Ovary (tissue), 9 donors: ENCODE results near the gene MACC1. TPM values are rescaled to one million over a fixed set of nuclear protein-coding genes. Genes with fewer than 3 reads are reported as not detected.
"Not testable (repeated sequence)": the region's sequence is repeated elsewhere in the genome, so short reads cannot be mapped to it uniquely, and the experiment has no call there.

Experiments used
- DNase-seq, 5 donors: peaks; one replicate each; pipeline ENCODE4 v3.0.0-alpha.2; 2019 to 2020
- H3K27ac ChIP-seq, 2 donors: fragments of 200-600 bp; one replicate each; pipeline versions ENCODE4 v1.5.1 to v1.8.0; 2019 to 2022
- H3K27me3 ChIP-seq: fragments of 200-600 bp; one replicate; pipeline ENCODE4 v1.8.0; 2022
- H3K36me3 ChIP-seq: fragments of 200-600 bp; sonication (generic); one replicate; pipeline ENCODE4 v1.5.1; 2019
- H3K4me1 ChIP-seq: one replicate; pipeline ENCODE4 v1.8.1; 2013; ENCODE audit warnings: mild to moderate bottlenecking, moderate library complexity; ENCODE audit not compliant: insufficient read depth
- H3K4me3 ChIP-seq: fragments of 200-600 bp; sonication (generic); one replicate; pipeline ENCODE4 v1.5.1; 2017
- H3K9me3 ChIP-seq, 2 donors: fragments of 200-600 bp in 1 of 2; sonication (generic) in 1 of 2; one replicate each; pipeline versions ENCODE4 v1.5.1 to v1.8.1; 2013 to 2019; ENCODE audit warnings: mild to moderate bottlenecking in 1 of 2, moderate library complexity in 1 of 2
- CTCF ChIP-seq, 3 donors: fragments of 450-650 bp in 2 of 3; fragments of 200-600 bp in 1 of 3; IDR thresholded peaks; one replicate each; pipeline versions ENCODE4 v1.5.1 to v1.8.0; 2016 to 2022; ENCODE audit warnings: antibody characterized with exemption in 3 of 3, mild to moderate bottlenecking in 1 of 3
- EP300 ChIP-seq: sonication (generic); formaldehyde crosslinking; IDR thresholded peaks from one replicate; pipeline ENCODE4 v1.6.1; 2017; ENCODE audit warnings: antibody characterized with exemption
- POLR2A ChIP-seq: fragments of 450-650 bp; IDR thresholded peaks from one replicate; pipeline ENCODE4 v1.6.1; 2017; ENCODE audit warnings: antibody characterized with exemption, mild to moderate bottlenecking, moderate library complexity
- WGBS, 3 donors: extraction: QIAGEN DNeasy Blood & Tissue Kit in 1 of 3; methylation state at CpG; one replicate each; pipeline versions ENCODE4 v1.1.5 to v1.1.7; 2013 to 2017; 5-methylcytosine and 5-hydroxymethylcytosine counted together
- intact Hi-C, 4 donors: fragments of 100-400 bp; cut with DNase I; formaldehyde crosslinking; loops; one replicate each; pipeline versions ENCODE4 v1.11.0 to v1.15.1; 2022 to 2023
- polyA plus RNA-seq, 2 donors: library from polyadenylated mRNA; stranded (reverse); fragments of 200-250 nt in 1 of 2; fragments of 350-450 nt in 1 of 2; fragmentation: Illumina TruSeq in 1 of 2; extraction: RNeasy Lipid Tissue Mini Kit (QIAGEN cat#74804) in 1 of 2; gene quantifications; one replicate each; pipeline ENCODE4 v1.2.3, GENCODE V29; 2013 to 2014
- total RNA-seq, 7 donors: library from RNA; depleted of rRNA in 2 of 7; stranded (reverse); fragments of >200 nt in 2 of 7; fragmentation: NEBNext Ultra II Directional in 3 of 7; extraction: Animal tissue kit (Norgen Biotek cat#: 25700) in 3 of 7; gene quantifications; one replicate each; pipeline versions ENCODE4 v1.1.0 to v1.2.4, GENCODE V29; 2016 to 2023
- donor health status: DM: no; HTN: no; CAD: no; lungs with moderate emphysema.
- donor health status: DM: no; HTN: no; CAD: no.
- donor health status: Bipolar disorder and iron deficiency.
- donor health status: DM: yes; HTN: yes; CAD: no.
- donor health status: DM: no; HTN: no; CAD: no.
- donor health status: DM: yes; HTN: yes; CAD: no.

MACC1 gene
- total and polyA plus RNA-seq, 9 donors = 0.05 to 3.5 (median 0.33) TPM; not detected in 2

GRCh38 chr7:20188567-20188966, 28.6 kb downstream of the MACC1 start:
- Histone ChIP-seq H3K36me3 (no peaks in the 10 kb centered on the region), H3K9me3 (no peaks in the 10 kb centered on the region), H3K27ac (no peak overlapping the region), H3K27me3 (no peaks in the 10 kb centered on the region), H3K4me1 (peaks cover 2% of the 10 kb centered on the region), H3K4me3 (no peak overlapping the region)
- no peak for TF ChIP-seq CTCF (IDR thresholded peaks at IDR 0.05)
- TF ChIP-seq POLR2A = no peak
- TF ChIP-seq EP300 = no peak
- 80 to 88% (median 84%) methylated on average over 1 of the region's 1 CpG for WGBS, 3 donors
- no peak for DNase-seq
- intact Hi-C loops = no loop called here

GRCh38 chr7:20187850-20188249, 29.3 kb downstream of the MACC1 start:
- H3K36me3 ChIP-seq, H3K27ac ChIP-seq, DNase-seq, H3K4me3 ChIP-seq, intact Hi-C loops, H3K27me3 ChIP-seq, H3K9me3 ChIP-seq, H3K4me1 ChIP-seq: not testable (repeated sequence)
- 86 to 90% (median 89%) methylated on average over 4 of the region's 4 CpGs for WGBS, 3 donors

- Histone ChIP-seq H3K27me3 (no peaks in the 10 kb centered on the region), H3K9me3 (no peaks in the 10 kb centered on the region), H3K36me3 (no peaks in the 10 kb centered on the region), H3K4me3 (no peak overlapping the region), H3K27ac (no peak overlapping the region), H3K4me1 (peaks cover under 1% of the 10 kb centered on the region)
- WGBS, 3 donors = 96 to 98% (median 97%) methylated on average over 5 of the region's 5 CpGs
- intact Hi-C loops = no loop called here
- no peak for DNase-seq
- TF ChIP-seq CTCF (IDR thresholded peaks at IDR 0.05) (no peak), EP300 (no peak), POLR2A (no peak)
Observed at GRCh38 chr7:20185988-20186387, 31.2 kb downstream of the MACC1 start.

GRCh38 chr7:20183086-20183485, 34.1 kb downstream of the MACC1 start:
- 69 to 74% (median 72%) methylated on average over 4 of the region's 4 CpGs for WGBS, 3 donors
- no peaks in the 10 kb centered on the region for H3K9me3 ChIP-seq
- intact Hi-C loops = no loop called here
- no peak for DNase-seq
- TF ChIP-seq POLR2A = no peak
- no peak for TF ChIP-seq EP300
- TF ChIP-seq CTCF (IDR thresholded peaks at IDR 0.05) = no peak
- no peak overlapping the region for H3K4me3 ChIP-seq
- H3K36me3 ChIP-seq = no peaks in the 10 kb centered on the region
- H3K27me3 ChIP-seq = no peaks in the 10 kb centered on the region
- H3K4me1 ChIP-seq = no peaks in the 10 kb centered on the region
- no peak overlapping the region for H3K27ac ChIP-seq

- Histone ChIP-seq H3K27me3 (no peaks in the 10 kb centered on the region), H3K36me3 (no peaks in the 10 kb centered on the region), H3K9me3 (no peaks in the 10 kb centered on the region), H3K27ac (no peak overlapping the region), H3K4me1 (no peaks in the 10 kb centered on the region), H3K4me3 (no peak overlapping the region)
- no peak for DNase-seq
- TF ChIP-seq EP300 (no peak), CTCF (IDR thresholded peaks at IDR 0.05) (no peak), POLR2A (no peak)
- intact Hi-C loops = loop anchor here in 2 of 4 donors (10.0 kb wide), 2 partner anchors 422 to 432 kb away; no protein-coding TSS in a partner anchor
- 69 to 74% (median 74%) methylated on average over 6 of the region's 6 CpGs for WGBS, 3 donors
Observed at GRCh38 chr7:20176578-20177242, 40.5 kb downstream of the MACC1 start.
